Ishikawa (cell line): ENCODE measurements around the gene CHN1.

Experiments
- CEBPB ChIP-seq: IDR thresholded peaks from 2 replicates; pipeline ENCODE4 v1.6.1; 2012
- CREB1 ChIP-seq: IDR thresholded peaks from 2 replicates; pipeline ENCODE4 v1.6.1; 2012; ENCODE audit warnings: low read depth
- EGR1 ChIP-seq: IDR thresholded peaks from 2 replicates; pipeline ENCODE4 v1.6.1; 2012
- EP300 ChIP-seq: IDR thresholded peaks from 2 replicates; pipeline ENCODE4 v1.6.1; 2012; ENCODE audit warnings: borderline replicate concordance
- FOXM1 ChIP-seq: IDR thresholded peaks from 2 replicates; pipeline ENCODE4 v1.6.1; 2012; ENCODE audit warnings: low read depth, borderline replicate concordance
- NFIC ChIP-seq: IDR thresholded peaks from 2 replicates; pipeline ENCODE4 v1.6.1; 2012
- RAD21 ChIP-seq: IDR thresholded peaks from 2 replicates; pipeline ENCODE4 v1.6.1; 2012; ENCODE audit warnings: low read depth
- TAF1 ChIP-seq: IDR thresholded peaks from 2 replicates; pipeline ENCODE4 v1.6.1; 2012; ENCODE audit warnings: low read depth, mild to moderate bottlenecking
- TCF12 ChIP-seq: IDR thresholded peaks from 2 replicates; pipeline ENCODE4 v1.6.1; 2012; ENCODE audit warnings: low read depth
- TEAD4 ChIP-seq: IDR thresholded peaks from 2 replicates; pipeline ENCODE4 v1.6.1; 2012
- USF1 ChIP-seq: IDR thresholded peaks from 2 replicates; pipeline ENCODE4 v1.6.1; 2012
- YY1 ChIP-seq: IDR thresholded peaks from 2 replicates; pipeline ENCODE4 v1.6.1; 2012; ENCODE audit warnings: low read depth
- ZBTB7A ChIP-seq: IDR thresholded peaks from 2 replicates; pipeline ENCODE4 v1.6.1; 2012; ENCODE audit warnings: low read depth
- TF ChIP-seq, protein P1 (sequence below): IDR thresholded peaks from 2 replicates; pipeline ENCODE4 v1.6.1; 2012
- TF ChIP-seq, protein P2 (sequence below): IDR thresholded peaks from 2 replicates; pipeline ENCODE4 v1.6.1; 2012; ENCODE audit warnings: low read depth, mild to moderate bottlenecking

CHN1 gene

DNA sequence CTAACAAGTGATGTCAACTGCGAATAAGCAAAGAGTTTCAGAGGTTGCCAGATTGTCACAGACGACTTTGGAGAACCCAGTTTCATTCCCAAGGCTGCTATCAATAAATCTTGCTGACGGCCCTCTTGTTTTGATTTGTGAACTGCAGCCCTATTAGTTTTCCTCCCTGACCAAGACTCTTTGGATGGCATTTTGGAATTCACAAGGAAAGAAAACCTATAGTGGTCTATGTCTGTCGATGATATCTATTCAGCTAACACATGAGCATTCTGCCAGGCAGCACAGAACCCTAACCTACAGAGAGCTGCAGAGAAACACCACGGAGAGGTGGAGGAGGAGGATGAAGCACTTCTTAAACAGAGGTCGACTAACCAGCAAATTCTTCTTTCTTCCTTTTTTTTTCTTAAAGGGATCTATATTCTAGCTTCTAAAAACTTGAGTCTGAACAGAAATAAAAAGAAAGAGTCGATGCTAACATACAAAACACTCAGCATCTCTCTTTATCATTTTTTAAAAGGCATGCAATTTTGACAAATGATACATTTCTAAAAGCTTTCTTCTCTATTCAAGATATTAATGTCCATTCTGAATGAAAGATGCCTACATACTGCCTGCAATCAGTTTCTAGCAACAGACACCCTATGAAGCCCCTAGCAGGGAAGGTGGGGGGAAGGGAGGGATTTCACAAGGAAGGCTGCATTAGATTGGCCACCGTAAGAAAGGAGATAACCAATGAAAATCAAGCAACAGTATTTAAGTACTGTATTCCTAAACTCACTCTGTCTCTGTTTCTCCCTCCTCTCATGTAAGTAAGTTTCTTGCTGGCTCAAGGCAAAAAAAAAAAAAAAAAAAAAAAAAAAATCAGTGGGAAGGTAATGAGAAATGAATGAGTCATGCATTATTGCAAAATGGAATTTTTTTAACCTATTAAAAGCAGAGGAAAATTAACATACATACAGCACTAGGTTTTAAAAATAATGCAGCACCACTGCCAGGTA, 157.9 kb downstream of the CHN1 start:
- TF ChIP-seq, protein P1, sequence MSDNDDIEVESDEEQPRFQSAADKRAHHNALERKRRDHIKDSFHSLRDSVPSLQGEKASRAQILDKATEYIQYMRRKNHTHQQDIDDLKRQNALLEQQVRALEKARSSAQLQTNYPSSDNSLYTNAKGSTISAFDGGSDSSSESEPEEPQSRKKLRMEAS, result no peak
- TF ChIP-seq EP300, result no peak
- no peak for TF ChIP-seq CREB1
- peak; percentile 82 for TF ChIP-seq CEBPB
- no peak for TF ChIP-seq TCF12
- no peak for TF ChIP-seq TAF1
- no peak for TF ChIP-seq ZBTB7A
- no peak for TF ChIP-seq NFIC

DNA sequence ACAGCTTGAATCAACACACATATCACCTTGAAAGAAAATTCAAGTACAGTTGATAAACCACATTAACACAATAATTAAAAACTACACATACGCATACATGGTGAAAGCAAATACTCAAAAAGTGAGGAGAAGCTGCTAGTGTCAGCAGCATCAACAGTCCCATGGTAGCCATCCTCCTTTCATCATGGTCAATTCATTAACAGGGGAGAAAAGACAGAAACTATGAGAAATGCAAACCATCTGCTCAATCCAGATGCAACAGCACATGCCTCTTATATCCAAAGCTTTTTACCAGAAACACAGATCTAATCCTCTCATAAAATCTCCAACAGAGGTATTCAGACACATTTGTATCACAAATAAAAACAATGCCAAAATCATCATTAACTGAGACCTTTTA, 159.0 kb downstream of the CHN1 start:
- TF ChIP-seq ZBTB7A, result no peak
- no peak for TF ChIP-seq TEAD4
- no peak for TF ChIP-seq NFIC
- TF ChIP-seq, protein P1, result no peak
- TF ChIP-seq, protein P2, sequence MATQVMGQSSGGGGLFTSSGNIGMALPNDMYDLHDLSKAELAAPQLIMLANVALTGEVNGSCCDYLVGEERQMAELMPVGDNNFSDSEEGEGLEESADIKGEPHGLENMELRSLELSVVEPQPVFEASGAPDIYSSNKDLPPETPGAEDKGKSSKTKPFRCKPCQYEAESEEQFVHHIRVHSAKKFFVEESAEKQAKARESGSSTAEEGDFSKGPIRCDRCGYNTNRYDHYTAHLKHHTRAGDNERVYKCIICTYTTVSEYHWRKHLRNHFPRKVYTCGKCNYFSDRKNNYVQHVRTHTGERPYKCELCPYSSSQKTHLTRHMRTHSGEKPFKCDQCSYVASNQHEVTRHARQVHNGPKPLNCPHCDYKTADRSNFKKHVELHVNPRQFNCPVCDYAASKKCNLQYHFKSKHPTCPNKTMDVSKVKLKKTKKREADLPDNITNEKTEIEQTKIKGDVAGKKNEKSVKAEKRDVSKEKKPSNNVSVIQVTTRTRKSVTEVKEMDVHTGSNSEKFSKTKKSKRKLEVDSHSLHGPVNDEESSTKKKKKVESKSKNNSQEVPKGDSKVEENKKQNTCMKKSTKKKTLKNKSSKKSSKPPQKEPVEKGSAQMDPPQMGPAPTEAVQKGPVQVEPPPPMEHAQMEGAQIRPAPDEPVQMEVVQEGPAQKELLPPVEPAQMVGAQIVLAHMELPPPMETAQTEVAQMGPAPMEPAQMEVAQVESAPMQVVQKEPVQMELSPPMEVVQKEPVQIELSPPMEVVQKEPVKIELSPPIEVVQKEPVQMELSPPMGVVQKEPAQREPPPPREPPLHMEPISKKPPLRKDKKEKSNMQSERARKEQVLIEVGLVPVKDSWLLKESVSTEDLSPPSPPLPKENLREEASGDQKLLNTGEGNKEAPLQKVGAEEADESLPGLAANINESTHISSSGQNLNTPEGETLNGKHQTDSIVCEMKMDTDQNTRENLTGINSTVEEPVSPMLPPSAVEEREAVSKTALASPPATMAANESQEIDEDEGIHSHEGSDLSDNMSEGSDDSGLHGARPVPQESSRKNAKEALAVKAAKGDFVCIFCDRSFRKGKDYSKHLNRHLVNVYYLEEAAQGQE, result no peak
- TF ChIP-seq EGR1, result no peak
- no peak for TF ChIP-seq TAF1
- TF ChIP-seq FOXM1, result no peak
- TF ChIP-seq TCF12, result no peak
- no peak for TF ChIP-seq YY1
- TF ChIP-seq USF1, result no peak
- no peak for TF ChIP-seq EP300
- TF ChIP-seq RAD21, result no peak
- no peak for TF ChIP-seq CREB1

DNA sequence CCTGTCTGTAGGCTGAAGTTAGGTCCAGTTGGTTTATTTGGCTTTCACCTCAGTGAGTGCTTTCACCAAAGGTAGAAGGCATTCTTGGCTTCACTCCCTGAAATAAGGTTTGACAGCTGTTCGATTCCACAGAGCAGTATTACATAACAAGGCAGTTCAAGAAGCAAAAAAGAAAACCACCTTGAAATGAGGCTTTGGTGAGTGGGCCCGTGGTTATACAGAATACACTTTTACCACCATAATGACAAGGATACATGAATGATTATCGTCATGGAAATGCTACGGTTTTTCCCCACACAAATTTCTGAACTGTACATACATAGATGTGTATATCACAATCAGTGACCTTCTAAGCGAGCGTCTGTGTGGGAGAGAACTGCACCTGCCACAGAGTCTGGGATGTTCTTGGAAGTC, 160.9 kb downstream of the CHN1 start:
- TF ChIP-seq CEBPB (no peak), EP300 (no peak), FOXM1 (no peak), NFIC (no peak), RAD21 (no peak), USF1 (no peak), EGR1 (no peak), TCF12 (no peak), TAF1 (no peak), YY1 (no peak), ZBTB7A (no peak), TEAD4 (no peak), CREB1 (no peak)
- TF ChIP-seq, protein P1, result no peak
- TF ChIP-seq, protein P2, result no peak

DNA sequence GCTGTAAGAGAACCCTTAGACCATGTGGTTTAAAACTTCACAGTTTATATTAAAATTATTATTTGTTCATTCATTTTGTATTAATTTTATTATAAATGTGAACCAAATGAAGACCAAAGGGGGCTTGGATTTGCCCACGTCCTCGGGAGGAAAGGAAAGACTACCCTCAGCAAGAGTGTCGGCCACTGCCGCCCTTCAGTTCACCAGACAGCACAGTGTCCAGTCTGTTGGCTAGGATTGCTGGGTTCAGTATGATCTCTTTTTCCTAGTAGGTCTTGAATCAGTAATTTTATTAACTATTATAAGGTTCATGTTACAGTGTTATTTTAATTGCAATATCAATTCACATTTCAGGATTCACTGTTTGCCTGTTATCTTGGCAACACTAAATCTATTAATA, 162.7 kb downstream of the CHN1 start:
- no peak for TF ChIP-seq RAD21
- TF ChIP-seq ZBTB7A, result no peak
- no peak for TF ChIP-seq EGR1
- TF ChIP-seq USF1, result no peak
- no peak for TF ChIP-seq CEBPB
- TF ChIP-seq, protein P2, result no peak
- no peak for TF ChIP-seq NFIC
- no peak for TF ChIP-seq CREB1
- TF ChIP-seq YY1, result no peak
- no peak for TF ChIP-seq FOXM1
- TF ChIP-seq TCF12, result no peak
- TF ChIP-seq, protein P1, result no peak
- no peak for TF ChIP-seq EP300
- TF ChIP-seq TAF1, result no peak
- TF ChIP-seq TEAD4, result no peak
